ENCODE data around the gene CNDP1.

- TF ChIP-seq GATA3 (IDR thresholded peaks at IDR 0.05; ENCODE audit: low read depth, low read length): no peak
- TF ChIP-seq GATA2 (IDR thresholded peaks at IDR 0.05; ENCODE audit: low read depth, low read length): no peak
These were observed 4.3 kb upstream of the CNDP1 start for GRCh38 chr18:74529811-74530583.

All from SH-SY5Y (cell line).